Measurements from ENCODE around the gene KRTAP22-1. TPM values are rescaled to one million over a fixed set of nuclear protein-coding genes. Genes with fewer than 3 reads are reported as not detected.

KRTAP22-1 gene
- total RNA-seq, 1 experiment from 2014 or later = not detected

DNA sequence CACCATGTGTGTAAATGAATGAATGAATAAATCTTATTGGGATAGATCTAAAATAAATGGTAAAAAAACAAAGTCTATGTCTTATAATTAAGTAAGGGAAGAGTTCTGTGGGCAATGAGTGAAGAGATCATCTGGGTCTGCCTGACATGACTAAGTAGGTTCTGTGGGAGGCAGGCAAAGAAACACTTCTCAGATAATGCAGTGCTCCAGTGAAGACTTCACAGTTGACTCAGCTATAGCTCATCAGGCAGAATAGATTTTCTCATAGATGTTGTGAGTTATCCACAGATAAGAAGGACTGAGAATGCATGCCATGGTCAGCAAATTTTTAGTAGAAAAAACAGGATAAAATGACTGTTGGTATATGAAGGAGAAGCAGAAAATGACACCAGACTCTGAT, 23.1 kb upstream of the KRTAP22-1 start:
- Histone ChIP-seq H3K4me2 (ENCODE audit: low read depth, low read length, poor library complexity, severe bottlenecking) (no peak overlapping the region), H3K27me3 (ENCODE audit: low read length) (no peaks in the 10 kb centered on the region), H3K36me3 (ENCODE audit: insufficient read depth, low read length) (no peaks in the 10 kb centered on the region), H4K20me1 (ENCODE audit: insufficient read depth, low read depth, low read length) (no peaks in the 10 kb centered on the region), H2AFZ (ENCODE audit: low read length) (no peak overlapping the region), H3K4me1 (ENCODE audit: low read length) (no peaks in the 10 kb centered on the region), H3K4me3 (ENCODE audit: low read length) (no peak overlapping the region), H3K9me3 (ENCODE audit: low read length) (peaks cover 6% of the 10 kb centered on the region), H3K9ac (ENCODE audit: low read length) (no peak overlapping the region), H3K27ac (ENCODE audit: low read length) (no peak overlapping the region), H3K9me2 (replicated peaks; ENCODE audit: insufficient read depth, low read length) (no peaks in the 10 kb centered on the region), H3K79me2 (ENCODE audit: low read length) (no peaks in the 10 kb centered on the region)
- DNase-seq = no peak

DNA sequence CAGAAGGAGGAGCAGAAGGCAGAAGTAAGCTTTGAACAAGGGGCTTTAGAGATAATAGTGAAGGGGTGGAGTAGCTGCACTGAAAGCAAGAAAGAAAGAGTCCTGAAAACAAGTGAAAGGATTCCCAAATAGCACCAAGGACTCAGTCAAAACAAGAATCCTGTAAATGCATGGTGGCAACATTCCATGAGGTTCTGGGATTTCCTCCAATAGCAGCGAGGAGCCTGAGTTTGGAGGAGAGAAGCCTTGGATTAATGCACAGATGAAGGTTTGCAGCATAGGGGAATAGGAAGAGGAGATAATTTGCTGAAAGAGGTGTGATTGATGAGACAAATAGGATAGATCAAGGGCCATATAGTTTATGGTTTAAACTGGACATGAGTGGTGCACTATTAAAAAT, 21.5 kb upstream of the KRTAP22-1 start:
- peaks cover 3% of the 10 kb centered on the region for H3K9me3 ChIP-seq (ENCODE audit: low read length)
- no peaks in the 10 kb centered on the region for H3K79me2 ChIP-seq (ENCODE audit: low read length)

DNA sequence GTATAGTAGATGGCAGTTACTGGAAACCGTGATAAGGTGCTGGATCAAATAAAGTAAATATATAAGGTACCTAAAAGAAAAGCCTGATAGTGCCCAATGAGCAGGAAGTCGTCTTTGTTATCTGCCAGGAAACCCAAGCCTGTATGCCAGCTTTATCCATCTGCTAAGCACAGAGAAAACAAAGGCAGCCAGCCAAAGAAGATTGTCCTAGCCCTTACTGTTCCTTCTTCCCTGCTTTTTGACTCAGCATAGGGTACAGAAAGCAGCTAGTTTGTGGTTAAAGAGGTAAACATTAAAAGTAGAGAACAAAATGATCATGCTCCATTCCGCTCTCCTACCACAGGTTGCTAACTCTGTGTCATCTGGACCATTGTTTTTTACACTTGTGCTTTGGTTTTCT, 20.8 kb upstream of the KRTAP22-1 start:
- no peak overlapping the region for H3K27ac ChIP-seq (ENCODE audit: low read length)
- H3K9ac ChIP-seq (ENCODE audit: low read length) = no peak overlapping the region
- no peak overlapping the region for H3K4me2 ChIP-seq (ENCODE audit: low read depth, low read length, poor library complexity, severe bottlenecking)
- H3K4me3 ChIP-seq (ENCODE audit: low read length) = no peak overlapping the region
- no peak overlapping the region for H2AFZ ChIP-seq (ENCODE audit: low read length)
- no peaks in the 10 kb centered on the region for H3K9me2 ChIP-seq (replicated peaks; ENCODE audit: insufficient read depth, low read length)
- no peaks in the 10 kb centered on the region for H3K27me3 ChIP-seq (ENCODE audit: low read length)
- no peak for DNase-seq
- H4K20me1 ChIP-seq (ENCODE audit: insufficient read depth, low read depth, low read length) = no peaks in the 10 kb centered on the region
- no peaks in the 10 kb centered on the region for H3K79me2 ChIP-seq (ENCODE audit: low read length)
- no peaks in the 10 kb centered on the region for H3K4me1 ChIP-seq (ENCODE audit: low read length)
- no peaks in the 10 kb centered on the region for H3K36me3 ChIP-seq (ENCODE audit: insufficient read depth, low read length)
- peaks cover 4% of the 10 kb centered on the region for H3K9me3 ChIP-seq (ENCODE audit: low read length)

More for the DNA sequence above, 21.5 kb upstream of the KRTAP22-1 start:
- H2AFZ ChIP-seq (ENCODE audit: low read length) = no peak overlapping the region
- H3K36me3 ChIP-seq (ENCODE audit: insufficient read depth, low read length) = no peaks in the 10 kb centered on the region
- no peak overlapping the region for H3K4me2 ChIP-seq (ENCODE audit: low read depth, low read length, poor library complexity, severe bottlenecking)
- no peak for DNase-seq
- H3K9me2 ChIP-seq (replicated peaks; ENCODE audit: insufficient read depth, low read length) = no peaks in the 10 kb centered on the region
- H3K27ac ChIP-seq (ENCODE audit: low read length) = no peak overlapping the region
- H3K27me3 ChIP-seq (ENCODE audit: low read length) = no peaks in the 10 kb centered on the region
- H3K4me3 ChIP-seq (ENCODE audit: low read length) = no peak overlapping the region
- no peaks in the 10 kb centered on the region for H4K20me1 ChIP-seq (ENCODE audit: insufficient read depth, low read depth, low read length)
- no peaks in the 10 kb centered on the region for H3K4me1 ChIP-seq (ENCODE audit: low read length)
- no peak overlapping the region for H3K9ac ChIP-seq (ENCODE audit: low read length)

- no peaks in the 10 kb centered on the region for H3K27me3 ChIP-seq (ENCODE audit: low read length)
- H3K27ac ChIP-seq (ENCODE audit: low read length) = no peak overlapping the region
- H2AFZ ChIP-seq (ENCODE audit: low read length) = no peak overlapping the region
- no peaks in the 10 kb centered on the region for H3K79me2 ChIP-seq (ENCODE audit: low read length)
- no peaks in the 10 kb centered on the region for H3K4me1 ChIP-seq (ENCODE audit: low read length)
- H3K4me2 ChIP-seq (ENCODE audit: low read depth, low read length, poor library complexity, severe bottlenecking) = no peak overlapping the region
- no peak for DNase-seq
- no peak overlapping the region for H3K4me3 ChIP-seq (ENCODE audit: low read length)
- H4K20me1 ChIP-seq (ENCODE audit: insufficient read depth, low read depth, low read length) = no peaks in the 10 kb centered on the region
- H3K36me3 ChIP-seq (ENCODE audit: insufficient read depth, low read length) = no peaks in the 10 kb centered on the region
- peaks cover 12% of the 10 kb centered on the region for H3K9me3 ChIP-seq (ENCODE audit: low read length)
- no peak overlapping the region for H3K9ac ChIP-seq (ENCODE audit: low read length)
- no peaks in the 10 kb centered on the region for H3K9me2 ChIP-seq (replicated peaks; ENCODE audit: insufficient read depth, low read length)
These were observed 18.0 kb upstream of the KRTAP22-1 start for GRCh38 chr21:30582870-30583269.

- Histone ChIP-seq H3K9ac (ENCODE audit: low read length) (no peak within 1 kb of the TSS), H2AFZ (ENCODE audit: low read length) (no peak within 1 kb of the TSS), H3K79me2 (ENCODE audit: low read length) (no peaks in the 10 kb centered on the region), H3K4me1 (ENCODE audit: low read length) (no peaks in the 10 kb centered on the region), H3K4me3 (ENCODE audit: low read length) (no peak within 1 kb of the TSS), H3K27me3 (ENCODE audit: low read length) (no peaks in the 10 kb centered on the region), H3K36me3 (ENCODE audit: insufficient read depth, low read length) (no peaks in the 10 kb centered on the region), H3K9me3 (ENCODE audit: low read length) (peaks cover 23% of the 10 kb centered on the region; the same call in 1 of the 2 replicates), H3K4me2 (ENCODE audit: low read depth, low read length, poor library complexity, severe bottlenecking) (no peak within 1 kb of the TSS), H4K20me1 (ENCODE audit: insufficient read depth, low read depth, low read length) (no peaks in the 10 kb centered on the region), H3K9me2 (replicated peaks; ENCODE audit: insufficient read depth, low read length) (no peaks in the 10 kb centered on the region), H3K27ac (ENCODE audit: low read length) (no peak within 1 kb of the TSS)
- no peak for DNase-seq
These were observed 10.6 kb upstream of the KRTAP22-1 start, which contains the start of gene KRTAP22-2 for GRCh38 chr21:30590297-30590696. TSS of gene KRTAP22-2 (minus strand) at chr21:30590397.

DNA sequence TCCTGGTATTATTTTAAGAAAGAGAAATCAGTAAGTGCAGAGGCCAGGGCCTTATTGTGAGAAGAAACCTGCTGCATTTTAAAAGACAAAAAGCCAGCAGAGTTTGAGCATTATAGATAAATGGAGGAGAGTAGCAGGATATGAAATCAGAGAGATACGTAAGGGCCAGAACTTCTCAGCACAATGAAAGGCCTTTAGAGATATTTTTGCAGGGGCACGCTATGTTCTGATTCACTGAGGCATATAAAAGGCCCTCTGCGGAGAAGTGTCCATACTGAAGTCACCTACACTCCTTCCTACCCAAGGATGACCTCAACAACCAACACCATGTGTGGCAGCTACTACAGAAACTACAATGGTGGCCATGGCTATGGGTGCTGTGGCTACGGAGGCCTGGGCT, 8.7 kb upstream of the KRTAP22-1 start, which contains the start of gene KRTAP6-3:
TSS of gene KRTAP6-3 (plus strand) at position 301 of the 400 bp plus-strand sequence. CDS start at position 307, 6 bp downstream.
- H3K4me1 ChIP-seq (ENCODE audit: low read length) = no peaks in the 10 kb centered on the region
- H3K4me3 ChIP-seq (ENCODE audit: low read length) = no peak within 1 kb of the TSS
- H3K4me2 ChIP-seq (ENCODE audit: low read depth, low read length, poor library complexity, severe bottlenecking) = no peak within 1 kb of the TSS
- H3K79me2 ChIP-seq (ENCODE audit: low read length) = no peaks in the 10 kb centered on the region
- peaks cover 19% of the 10 kb centered on the region for H3K9me3 ChIP-seq (ENCODE audit: low read length)
- DNase-seq = no peak
- no peaks in the 10 kb centered on the region for H3K27me3 ChIP-seq (ENCODE audit: low read length)
- H2AFZ ChIP-seq (ENCODE audit: low read length) = no peak within 1 kb of the TSS
- H4K20me1 ChIP-seq (ENCODE audit: insufficient read depth, low read depth, low read length) = no peaks in the 10 kb centered on the region
- no peaks in the 10 kb centered on the region for H3K9me2 ChIP-seq (replicated peaks; ENCODE audit: insufficient read depth, low read length)
- no peak within 1 kb of the TSS for H3K27ac ChIP-seq (ENCODE audit: low read length)
- no peaks in the 10 kb centered on the region for H3K36me3 ChIP-seq (ENCODE audit: insufficient read depth, low read length)
- no peak within 1 kb of the TSS for H3K9ac ChIP-seq (ENCODE audit: low read length)

- no peaks in the 10 kb centered on the region for H3K9me2 ChIP-seq (replicated peaks; ENCODE audit: insufficient read depth, low read length)
- H2AFZ ChIP-seq (ENCODE audit: low read length) = no peak within 1 kb of the TSS
- no peaks in the 10 kb centered on the region for H3K27me3 ChIP-seq (ENCODE audit: low read length)
- no peak within 1 kb of the TSS for H3K4me2 ChIP-seq (ENCODE audit: low read depth, low read length, poor library complexity, severe bottlenecking)
- DNase-seq = no peak
- H3K4me3 ChIP-seq (ENCODE audit: low read length) = no peak within 1 kb of the TSS
- H4K20me1 ChIP-seq (ENCODE audit: insufficient read depth, low read depth, low read length) = no peaks in the 10 kb centered on the region
- no peaks in the 10 kb centered on the region for H3K4me1 ChIP-seq (ENCODE audit: low read length)
- no peak within 1 kb of the TSS for H3K27ac ChIP-seq (ENCODE audit: low read length)
- H3K79me2 ChIP-seq (ENCODE audit: low read length) = no peaks in the 10 kb centered on the region
- peaks cover 16% of the 10 kb centered on the region for H3K9me3 ChIP-seq (ENCODE audit: low read length)
- no peaks in the 10 kb centered on the region for H3K36me3 ChIP-seq (ENCODE audit: insufficient read depth, low read length)
- no peak within 1 kb of the TSS for H3K9ac ChIP-seq (ENCODE audit: low read length)
These were observed 2.1 kb upstream of the KRTAP22-1 start, which contains the start of gene KRTAP6-2 for GRCh38 chr21:30598802-30599201. TSS of gene KRTAP6-2 (minus strand) at chr21:30598902. CDS start at chr21:30598874, 28 bp downstream.

DNA sequence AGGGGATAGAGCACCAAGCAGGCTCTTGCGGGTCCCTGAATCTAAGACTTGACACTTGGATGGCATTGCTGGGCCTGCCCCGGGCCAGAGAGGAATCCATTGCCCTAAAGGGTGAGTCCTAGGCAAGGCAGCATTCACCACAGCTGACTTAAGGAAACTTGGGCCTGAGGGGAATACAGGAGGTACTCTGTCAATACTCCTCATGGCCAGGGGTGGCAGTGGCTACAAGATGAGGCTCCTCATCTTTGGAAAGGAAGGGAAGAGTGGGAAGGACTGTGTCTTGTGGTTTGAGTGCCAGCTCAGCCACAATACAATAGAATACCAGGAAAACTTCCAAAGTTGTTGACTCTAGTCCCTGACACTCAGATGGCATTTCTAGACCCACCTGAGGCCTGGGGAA, 5.1 kb downstream of the KRTAP22-1 start:
- Histone ChIP-seq H3K36me3 (ENCODE audit: insufficient read depth, low read length) (no peaks in the 10 kb centered on the region), H3K4me1 (ENCODE audit: low read length) (no peaks in the 10 kb centered on the region), H3K79me2 (ENCODE audit: low read length) (no peaks in the 10 kb centered on the region), H3K9me3 (ENCODE audit: low read length) (peaks cover 26% of the 10 kb centered on the region), H4K20me1 (ENCODE audit: insufficient read depth, low read depth, low read length) (no peaks in the 10 kb centered on the region), H3K9me2 (replicated peaks; ENCODE audit: insufficient read depth, low read length) (no peaks in the 10 kb centered on the region), H3K27ac (ENCODE audit: low read length) (no peak overlapping the region), H3K4me2 (ENCODE audit: low read depth, low read length, poor library complexity, severe bottlenecking) (no peak overlapping the region), H3K9ac (ENCODE audit: low read length) (no peak overlapping the region), H3K4me3 (ENCODE audit: low read length) (no peak overlapping the region), H2AFZ (ENCODE audit: low read length) (no peak overlapping the region), H3K27me3 (ENCODE audit: low read length) (no peaks in the 10 kb centered on the region)
- DNase-seq = no peak

All from Karpas-422 (cell line).